Activated CD4-positive, alpha-beta T cell treated with anti-CD3 and anti-CD28 coated beads, Interleukin-2, amount 50 U/mL, for 16 hours (primary cell): ENCODE data around the gene TTC4.
"Not testable (repeated sequence)": the region's sequence is repeated elsewhere in the genome, so short reads cannot be mapped to it uniquely, and the experiment has no call there.

Experiments
- DNase-seq: peaks from one replicate; pipeline ENCODE4 v3.0.0-alpha.2; 2020

The TTC4 gene

DNA sequence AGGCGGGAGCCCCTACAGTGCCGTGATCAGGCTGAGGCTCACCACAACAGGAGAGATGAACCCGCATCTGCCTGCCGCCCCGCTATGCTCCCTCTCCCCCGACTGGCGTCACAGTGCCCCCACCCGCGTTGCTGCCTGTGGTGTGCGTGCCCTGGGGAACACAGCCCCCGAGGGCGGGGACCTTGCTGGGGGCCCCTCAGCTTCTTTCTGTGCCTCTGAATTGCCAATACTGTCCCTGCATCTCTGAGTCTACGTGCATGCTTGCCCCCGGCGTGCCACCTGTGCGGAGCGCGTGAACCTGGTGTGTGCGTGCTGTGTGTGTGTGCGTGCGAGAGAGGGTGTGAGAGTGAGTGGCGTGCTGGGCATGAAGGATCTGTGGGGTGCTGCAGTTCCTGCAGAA is 38.4 kb downstream of the TTC4 start:
- DNase-seq, result no peak

DNA sequence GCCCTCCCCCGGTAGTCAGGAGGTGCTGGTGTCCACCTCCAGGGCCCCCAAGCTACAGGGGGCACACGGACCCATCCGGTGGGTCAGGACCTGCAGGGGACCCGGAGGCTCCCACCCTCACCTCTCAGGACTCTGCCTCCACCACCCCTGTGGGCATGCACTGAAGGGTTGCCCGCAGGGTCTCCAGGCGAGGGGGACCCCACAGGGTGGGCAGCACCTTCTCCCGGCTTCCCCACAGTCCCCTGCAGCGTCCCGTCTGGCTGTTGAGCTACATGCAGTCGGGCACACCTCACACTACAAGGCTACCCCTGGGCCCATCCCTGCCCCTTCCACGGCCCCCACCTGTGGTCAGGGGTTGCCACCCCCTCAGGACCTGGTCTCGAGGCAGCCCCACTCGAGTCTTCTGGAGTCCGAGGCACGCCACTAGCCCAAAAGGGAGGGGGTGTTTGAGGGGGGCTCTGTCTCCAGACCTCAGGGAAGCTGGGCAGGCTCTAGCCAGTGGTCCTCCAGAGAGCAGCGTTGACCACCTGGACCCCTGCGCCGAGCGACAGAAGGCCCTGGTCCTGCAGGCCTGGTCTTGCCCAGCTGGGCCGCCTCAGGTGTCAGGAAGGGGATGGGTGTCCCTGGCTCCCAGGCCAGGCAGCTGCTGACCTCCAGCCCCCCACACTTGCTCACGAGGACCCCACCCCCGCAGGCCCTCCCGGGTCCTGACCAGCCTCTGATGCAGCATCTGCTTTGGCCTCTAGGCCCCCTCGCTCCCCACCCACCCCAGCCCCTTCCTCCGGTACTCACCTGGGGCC is 39.0 kb downstream of the TTC4 start:
- no peak for DNase-seq

DNA sequence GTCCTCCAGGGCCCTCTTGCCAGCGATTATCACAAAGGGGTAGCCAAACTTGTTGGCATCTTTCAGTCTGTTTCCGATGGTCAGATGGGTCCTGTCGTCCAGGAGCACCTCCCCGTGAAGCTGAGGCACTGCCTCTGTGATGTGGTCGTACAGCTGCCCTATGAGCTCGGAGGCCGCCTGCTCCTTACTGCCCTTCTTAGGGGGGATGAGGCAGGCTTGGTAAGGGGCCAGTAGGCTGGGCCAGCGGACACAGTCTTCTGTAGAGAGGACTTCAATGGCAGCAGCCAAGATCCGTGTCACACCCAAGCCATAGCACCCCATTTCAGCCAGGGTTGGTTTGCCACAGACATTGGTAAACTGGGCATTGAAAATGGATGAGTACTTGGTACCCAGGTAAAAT is 42.2 kb downstream of the TTC4 start:
- DNase-seq, result no peak

DNA sequence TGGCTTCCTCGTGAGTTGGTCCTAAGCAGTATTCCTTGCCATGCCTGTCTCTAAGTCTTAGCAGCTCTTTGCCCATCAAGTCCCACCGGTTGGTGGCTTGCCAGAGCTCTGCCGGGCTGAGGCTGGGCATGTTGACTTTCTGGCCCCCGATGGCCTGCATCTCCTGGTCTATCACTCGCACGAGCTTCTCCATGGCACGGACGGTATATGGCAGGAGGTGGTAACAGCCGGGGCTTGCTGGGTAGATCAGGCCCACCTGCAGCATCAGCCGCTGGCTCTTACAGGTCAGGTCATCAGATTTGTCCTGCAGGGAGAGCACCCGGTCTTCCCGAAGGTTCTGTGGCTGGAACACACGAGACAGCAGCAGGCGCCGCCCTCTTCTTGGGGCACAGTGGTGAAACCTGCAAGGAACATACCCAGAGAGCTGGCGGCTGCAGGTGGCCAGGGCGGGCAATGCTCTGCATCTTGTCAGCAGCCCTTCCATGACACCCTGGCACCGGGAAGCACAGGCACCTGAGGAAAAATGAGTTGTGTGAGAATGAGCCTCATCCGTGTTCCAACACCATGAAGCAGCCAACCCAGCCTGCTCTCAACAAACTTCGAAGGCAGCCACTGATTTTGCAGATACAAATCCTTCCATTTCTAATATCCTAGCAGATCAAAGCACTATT is 43.2 kb downstream of the TTC4 start:
- DNase-seq, result no peak

DNA sequence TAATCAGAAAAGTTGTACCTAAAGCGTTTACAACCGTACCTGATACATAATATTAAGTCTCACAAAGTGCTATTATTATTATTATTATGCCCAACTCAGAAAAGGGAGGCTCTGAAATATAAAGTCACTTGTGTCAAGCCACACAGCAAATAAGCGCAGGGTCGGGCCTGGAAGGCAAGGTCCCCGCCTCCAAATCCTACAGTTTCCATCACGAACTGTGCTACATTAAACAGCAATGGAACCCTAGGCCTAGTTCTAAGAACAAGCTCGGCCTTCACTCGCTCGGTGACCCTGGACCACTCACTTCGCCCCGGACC is 48.1 kb downstream of the TTC4 start:
- no peak for DNase-seq

DNA sequence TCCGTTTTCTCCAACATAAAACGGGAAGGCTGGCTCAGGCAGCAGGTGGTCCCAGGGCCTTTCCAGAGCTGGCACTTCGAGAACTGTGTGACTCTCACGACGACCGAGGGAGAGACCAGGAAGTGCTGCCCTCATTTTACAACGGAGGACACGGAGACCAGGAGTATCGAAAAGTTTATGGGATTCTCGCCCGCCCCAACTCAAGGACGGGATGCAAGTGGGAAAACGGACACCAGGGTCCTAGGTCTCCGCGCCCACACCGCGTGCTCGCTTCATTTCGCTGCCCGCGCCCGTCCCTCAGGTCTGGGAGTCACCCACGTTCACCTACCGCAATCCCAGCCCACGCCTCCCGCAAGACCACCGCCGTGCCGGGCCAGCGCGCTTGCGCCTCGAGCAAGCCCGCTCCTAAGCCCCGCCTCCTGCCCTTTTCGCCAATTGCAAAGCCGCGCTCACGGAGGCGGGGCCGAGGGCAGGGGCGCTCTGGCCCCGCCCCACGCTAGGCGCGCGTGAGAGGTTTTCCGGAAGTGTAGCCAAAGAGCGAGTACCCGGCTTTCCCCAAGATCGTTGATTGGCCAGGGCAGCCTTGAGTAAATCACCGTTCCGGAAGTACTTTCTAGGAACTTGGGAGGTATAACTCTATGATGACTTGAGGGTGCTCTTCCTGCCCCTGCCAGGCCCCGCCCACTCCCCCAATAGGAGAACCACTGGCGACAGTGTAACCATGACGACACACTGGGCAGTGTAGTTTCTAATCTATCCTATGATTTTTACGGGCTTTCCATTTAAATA is 48.7 kb downstream of the TTC4 start, which contains the start of gene PARS2:
PARS2 (minus strand) TSS at position 391 of the 789 bp plus-strand sequence. CDS start 5,362 bp downstream, outside the sequence.
- DNase-seq, result peak; percentile 98

DNA sequence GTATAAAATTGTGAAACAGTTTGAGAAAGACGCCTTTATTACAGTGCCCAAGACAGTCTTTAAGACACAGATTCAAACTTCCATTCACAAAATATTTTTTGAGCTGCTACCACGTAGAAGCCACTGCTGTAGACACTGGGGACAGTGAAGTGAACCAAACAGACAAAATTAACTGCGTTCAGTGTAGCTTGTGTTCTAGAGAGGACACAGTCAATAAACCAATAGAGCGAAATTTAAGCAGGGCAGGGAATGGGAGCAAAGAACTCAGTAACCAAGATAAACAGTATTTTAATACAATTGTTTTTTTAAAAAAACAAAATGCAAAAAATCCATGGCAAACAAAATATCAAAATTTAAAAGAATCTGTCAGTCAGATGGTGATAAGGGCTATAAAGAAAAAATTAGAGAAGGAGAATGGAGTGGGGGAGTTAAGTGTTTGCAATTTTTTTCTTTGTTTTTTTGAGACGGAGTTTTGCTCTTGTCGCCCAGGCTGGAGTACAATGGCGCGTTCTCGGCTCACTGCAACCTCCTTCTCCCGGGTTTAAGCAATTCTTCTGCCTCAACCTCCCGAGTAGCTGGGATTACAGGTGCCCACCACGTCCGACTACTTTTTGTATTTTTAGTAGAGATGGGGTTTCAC is 49.4 kb downstream of the TTC4 start:
- no peak for DNase-seq

DNA sequence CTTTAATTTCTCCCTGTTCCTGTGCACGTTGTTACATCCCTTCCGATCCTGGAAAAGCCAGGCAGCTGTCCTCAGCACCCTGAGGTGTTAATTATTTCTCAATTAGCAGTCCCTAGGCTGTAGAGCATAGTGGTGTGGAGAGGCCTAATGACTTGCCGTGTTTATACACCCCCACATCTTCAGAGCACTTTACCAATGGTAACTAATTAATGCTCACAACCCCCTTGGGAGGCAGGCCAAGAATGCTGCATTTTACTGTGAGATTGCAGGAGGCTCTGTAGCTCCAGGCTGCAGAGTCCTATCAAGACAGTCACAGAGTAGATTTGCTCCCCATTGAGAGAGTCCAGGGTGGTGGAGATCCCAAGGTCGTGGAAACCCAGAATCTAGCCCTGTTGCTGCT is 51.1 kb downstream of the TTC4 start:
- DNase-seq, result no peak

DNA sequence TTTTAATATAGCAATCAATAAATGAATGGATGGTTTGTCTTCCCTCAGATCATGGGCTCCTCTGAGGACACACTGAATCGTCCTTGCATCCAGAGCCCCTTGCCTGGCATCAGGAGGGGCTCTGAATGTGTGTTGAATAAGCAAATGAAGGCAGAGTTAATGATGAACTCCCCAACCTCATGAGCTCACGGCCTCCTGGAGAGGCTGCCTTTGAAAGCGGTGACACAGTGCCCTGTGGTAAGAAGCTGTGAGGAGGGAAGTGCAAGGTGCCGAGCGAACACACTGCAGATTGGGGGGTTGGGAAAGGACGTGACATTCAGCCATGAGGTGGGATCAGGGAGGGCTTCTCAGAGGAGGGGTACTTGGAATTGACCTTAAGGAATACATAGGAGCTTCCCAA is 51.9 kb downstream of the TTC4 start:
- DNase-seq, result no peak

DNA sequence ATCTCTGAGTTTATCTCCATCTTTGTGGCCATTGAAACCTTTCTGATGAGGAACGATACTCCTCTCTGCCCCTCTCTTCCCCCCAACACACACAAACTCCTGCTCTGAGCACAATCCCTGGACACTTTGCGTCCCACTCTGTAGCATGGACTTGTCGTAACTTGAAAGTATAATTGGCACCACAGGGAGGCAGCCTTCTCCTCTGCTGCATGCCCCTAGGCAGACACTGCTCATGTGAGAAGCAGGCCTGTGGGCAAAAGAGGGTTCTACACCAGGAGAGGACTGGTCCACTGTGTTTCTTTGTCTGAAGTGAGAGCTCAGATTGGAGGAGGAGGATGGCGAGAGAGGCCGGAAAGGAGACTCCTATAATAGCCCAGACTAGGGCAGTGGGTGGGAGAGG is 52.4 kb downstream of the TTC4 start:
- peak; percentile 10 for DNase-seq

DNA sequence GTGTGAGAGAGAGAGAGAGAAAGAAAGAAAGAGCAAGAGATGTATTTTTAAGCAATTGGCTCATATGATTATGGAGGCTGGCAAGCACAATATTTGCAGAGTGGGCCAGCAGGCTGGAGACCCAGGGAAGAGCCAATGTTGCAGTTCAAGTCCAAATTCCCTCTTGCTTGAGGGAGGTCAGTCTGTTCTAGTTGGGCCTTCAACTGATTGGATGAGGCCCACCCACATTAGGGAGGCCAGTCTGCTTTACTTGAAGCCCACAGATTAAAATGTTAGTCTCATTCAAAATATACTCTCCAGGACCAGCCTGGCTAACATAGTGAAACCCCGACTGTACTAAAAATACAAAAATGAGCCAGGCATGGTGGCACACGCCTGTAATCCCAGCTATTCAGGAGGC is 57.3 kb downstream of the TTC4 start:
- no peak for DNase-seq

DNA sequence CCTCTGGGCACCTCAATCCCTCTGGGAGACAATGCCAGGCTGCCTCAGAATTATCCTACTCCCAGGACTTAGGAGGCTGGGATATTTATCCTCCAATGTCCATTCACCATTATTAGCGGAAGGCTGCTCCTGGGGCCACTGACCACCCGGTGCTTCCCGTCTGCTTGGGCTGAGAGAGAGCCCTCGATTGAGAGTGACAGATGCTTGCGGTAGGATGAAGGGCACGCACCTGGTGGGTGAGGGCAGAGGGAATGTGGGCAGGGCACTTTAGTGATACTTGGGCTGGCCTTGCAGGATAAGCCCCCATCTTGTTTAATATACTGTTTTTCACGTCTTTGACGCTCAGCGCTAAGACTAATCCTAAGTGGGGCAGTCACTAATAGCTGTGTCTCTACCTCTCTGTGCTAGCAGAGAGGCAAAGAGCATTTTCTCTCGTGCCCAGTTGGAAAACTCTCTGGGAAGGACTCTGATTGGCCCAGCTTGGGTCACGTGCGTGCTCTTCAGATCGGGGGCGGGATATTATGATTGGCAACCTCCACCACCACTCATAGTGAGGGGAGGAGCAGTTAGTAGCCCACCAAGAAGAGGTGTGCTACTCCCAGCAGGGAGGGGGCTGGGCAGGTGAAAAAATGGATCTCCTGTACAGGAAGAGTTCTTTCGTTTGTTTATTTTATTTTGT is 59.3 kb downstream of the TTC4 start:
- DNase-seq, result no peak

DNA sequence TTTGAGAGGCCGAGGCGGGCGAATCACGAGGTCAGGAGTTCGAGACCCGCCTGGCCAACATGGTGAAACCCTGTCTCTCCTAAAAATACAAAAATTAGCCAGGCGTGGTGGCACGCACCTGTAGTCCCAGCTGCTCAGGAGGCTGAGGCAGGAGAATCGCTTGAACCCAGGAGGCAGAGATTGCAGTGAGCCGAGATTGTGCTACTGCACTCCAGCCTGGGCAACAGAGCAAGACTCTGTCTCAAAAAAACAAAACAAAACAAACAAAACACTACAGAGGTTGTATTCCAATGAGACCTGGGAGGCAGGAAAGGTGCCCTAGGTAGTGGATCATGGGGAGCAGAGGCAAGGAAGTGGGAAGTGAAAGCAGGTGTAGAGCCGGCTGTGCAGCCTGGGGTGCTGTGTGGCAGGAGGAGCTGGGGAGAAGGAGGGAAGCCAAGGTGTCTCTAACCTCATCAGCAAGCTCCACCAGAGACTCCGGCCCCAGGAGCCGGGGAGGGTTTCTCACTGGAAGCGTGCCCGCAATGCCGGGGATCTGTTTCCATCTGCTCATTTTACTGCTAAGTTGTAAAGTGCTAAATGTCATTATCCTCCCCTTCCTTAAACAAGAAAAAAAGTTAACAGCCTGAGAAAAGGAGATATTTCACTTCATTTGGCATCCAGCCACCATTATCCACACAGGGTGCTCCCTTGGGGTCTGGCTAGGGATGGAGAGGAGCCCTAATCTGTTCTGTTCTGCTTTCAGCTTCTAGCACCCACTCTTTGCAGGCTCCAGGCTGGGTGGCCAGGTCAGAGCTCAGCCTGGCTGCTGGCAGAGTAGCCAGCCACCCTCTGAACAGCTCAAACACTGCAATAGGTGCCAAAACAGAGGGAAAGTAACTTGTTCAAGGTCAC is 60.4 kb downstream of the TTC4 start:
- not testable (repeated sequence) for DNase-seq

DNA sequence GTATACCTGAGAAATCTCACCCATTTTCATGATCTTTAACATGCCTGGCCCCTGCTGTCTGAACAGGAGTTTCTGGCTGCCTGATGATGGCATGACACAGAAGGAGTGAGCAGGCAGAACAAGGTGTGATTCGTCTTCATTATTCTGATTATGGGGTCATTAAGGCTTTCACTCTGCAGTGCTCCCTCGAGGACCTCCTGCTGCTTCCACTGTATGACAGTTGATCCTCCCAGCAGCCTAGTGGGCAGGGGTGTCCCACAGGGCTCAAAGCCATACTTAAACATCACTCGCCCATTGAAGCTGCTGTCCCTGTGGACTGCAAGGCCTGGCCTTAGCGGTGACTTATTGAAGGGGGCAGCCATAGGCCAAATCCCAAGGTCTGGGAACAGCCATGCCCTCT is 61.4 kb downstream of the TTC4 start:
- no peak for DNase-seq

DNA sequence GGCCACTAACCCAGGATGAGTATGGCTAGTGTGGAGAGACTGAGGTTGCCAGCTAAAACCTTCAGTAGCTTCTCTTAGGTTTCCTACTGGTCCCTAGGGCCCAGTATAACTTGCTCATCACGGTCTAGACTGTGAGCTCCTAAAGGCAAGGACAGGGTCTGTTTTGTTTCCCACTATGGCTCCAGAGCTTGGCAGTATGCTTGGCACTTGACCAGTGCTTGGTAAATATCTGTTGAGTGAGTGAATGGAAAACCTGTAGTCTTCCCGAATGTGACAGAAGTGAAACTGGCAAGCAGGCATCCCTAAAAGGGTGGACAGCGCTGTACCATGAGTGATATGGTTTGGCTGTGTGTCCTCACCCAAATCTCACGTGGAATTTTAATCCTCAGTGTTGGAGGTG is 61.8 kb downstream of the TTC4 start:
- DNase-seq, result no peak

DNA sequence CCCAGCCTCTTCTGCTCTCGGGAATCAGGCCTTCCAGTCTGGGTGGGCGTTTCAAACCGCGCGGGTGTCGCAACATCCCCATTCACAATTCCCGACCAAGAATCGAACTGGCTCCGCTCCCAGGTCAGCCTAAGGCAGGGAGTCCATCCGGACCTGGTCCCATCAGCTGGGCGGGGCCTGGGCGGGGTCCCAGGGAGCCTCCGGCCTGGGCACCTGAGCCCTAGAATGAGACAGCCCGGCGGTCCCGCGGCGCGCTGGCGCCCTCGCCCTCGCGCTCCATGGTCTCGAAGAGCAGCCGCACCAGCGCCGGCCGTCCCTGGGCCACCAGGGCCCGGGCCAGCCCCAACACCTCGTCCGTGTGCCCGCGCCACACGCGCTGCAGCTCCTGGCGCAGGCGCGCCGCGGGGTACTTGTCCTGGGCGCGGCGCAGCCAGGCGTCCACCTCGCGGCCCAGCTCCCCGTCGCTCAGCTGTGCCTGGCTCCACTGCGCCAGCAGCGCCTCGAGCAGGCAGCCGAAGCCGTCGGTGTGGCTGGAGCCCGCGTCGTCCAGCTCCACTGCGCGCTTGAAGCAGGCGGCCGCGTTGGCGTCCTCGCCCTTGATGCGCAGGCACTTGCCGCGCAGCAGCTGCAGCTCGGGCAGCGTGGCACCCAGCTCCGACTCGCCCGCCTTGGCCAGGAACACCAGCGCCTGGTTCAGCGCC is 65.5 kb downstream of the TTC4 start:
- no peak for DNase-seq

DNA sequence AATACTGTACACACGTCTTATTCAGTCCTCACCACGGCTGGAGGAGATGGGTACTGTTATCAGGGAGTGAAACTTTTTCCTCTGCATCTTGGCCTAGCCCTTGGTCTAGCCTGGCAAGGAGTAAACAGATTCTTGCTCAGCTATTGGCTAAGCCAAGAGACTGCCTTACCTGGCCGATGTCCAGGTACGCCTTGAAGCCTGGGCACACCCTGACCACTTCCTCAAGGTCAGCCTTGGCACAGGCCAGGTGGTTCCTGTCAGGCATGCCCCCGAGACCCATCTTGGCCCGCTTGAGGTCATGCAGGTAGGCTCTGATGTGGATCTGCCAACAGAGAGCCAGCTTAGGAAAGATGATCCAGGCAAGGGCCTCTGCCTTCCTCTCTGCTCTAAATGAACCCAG is 66.5 kb downstream of the TTC4 start:
- no peak for DNase-seq

DNA sequence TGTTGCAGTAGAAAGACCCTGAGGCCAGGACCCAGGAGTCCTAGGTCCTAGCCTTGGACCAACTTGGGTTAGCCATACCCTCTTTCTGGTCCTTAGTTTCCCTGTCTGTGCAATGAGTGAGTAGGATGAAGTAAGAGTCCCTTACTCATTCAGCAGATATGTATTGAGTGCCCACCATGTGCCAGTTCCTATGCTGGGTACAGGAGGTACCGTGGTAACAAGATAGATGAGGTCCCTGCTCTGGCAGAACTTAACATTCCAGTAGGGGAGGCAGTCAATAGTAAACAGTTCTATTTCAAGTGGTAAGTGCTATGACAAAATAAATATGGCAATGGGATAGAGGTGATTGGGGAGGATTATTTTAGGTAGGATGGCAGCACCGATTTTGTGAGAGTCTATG is 66.9 kb downstream of the TTC4 start:
- no peak for DNase-seq

DNA sequence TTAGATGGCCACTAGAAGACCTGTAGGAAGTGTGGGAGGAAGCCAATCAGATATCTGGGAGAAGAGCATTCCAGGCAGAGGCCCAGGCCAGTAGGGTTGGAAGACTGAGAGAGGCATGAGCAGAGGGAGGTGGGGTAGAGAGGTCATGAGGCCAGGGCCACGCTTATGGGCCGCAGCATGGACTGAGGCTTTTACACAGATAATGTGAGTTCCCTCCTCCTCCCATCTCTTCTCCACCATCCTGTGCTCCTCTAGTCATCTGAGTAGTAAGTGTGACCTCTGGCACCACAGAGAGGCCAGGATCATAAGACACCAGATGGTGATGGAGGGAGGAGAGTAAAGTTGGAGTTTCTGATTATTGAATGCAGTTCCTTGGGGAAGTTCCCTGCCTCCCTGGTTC is 68.4 kb downstream of the TTC4 start:
- DNase-seq, result no peak

DNA sequence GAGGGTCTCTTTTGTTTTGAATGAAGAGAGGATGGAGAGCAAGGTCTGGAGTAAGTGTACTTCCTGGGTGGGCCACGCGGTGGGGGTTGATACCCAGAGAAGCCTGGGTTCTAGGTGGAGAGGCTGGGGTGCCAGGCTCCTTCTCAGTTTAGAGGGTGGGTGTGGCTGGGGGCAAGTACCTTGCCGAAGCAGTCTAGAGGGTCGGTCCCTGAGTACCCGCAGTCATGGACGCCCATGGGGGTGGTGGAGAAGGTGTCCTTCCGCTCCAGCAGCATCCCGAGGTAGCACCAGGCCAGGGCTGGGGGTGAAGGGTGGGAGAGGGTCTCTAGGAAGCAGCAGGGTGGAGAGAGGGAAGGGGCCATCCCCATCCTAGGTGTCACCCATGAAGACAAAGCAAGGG is 71.1 kb downstream of the TTC4 start:
- no peak for DNase-seq

DNA sequence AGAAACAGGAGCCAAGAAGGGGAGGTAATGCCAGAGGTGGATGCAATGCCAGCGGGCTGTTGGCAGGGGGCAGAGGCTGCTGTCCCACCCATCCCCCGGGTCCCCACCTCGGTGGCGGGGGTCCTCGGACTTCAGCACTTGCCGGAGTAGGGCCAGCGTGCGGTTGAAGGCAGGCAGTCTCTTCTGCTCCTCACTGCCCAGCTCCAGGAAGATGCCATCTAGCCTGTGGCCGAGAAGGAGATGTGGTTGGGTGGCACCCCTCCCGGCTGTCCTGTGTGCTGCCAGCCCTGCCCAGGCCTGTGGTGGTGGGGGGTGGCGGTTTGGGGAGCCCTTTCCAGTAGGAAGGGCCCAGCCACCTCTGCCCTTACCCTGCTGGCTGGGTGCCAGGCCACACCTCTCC is 71.9 kb downstream of the TTC4 start:
- no peak for DNase-seq
